Activated naive CD4-positive, alpha-beta T cell treated with anti-CD3 and anti-CD28 coated beads, Interleukin-2, amount 10 ng/mL, durations not matched to agents 7 days and 5 days (primary cell): ENCODE measurements around the gene BLOC1S1.
A peak's percentile ranks its signal among the peaks of the same experiment; 100 is the strongest.

ENCODE experiments used
- CTCF ChIA-PET: fragments of 350-600 bp; sonication (Branson Sonifier 250); formaldehyde crosslinking; loops from one replicate; lab custom pipeline; 2021; ENCODE audit warnings: antibody characterized with exemption; lab: Charles Lee
- DNase-seq: peaks from one replicate; pipeline ENCODE4 v3.0.0-alpha.2; 2020
- H3K27ac Mint-ChIP-seq: one replicate; pipeline ENCODE4 v1.8.0; 2021; ENCODE audit warnings: mild to moderate bottlenecking, moderate library complexity, mixed read lengths
- H3K27me3 Mint-ChIP-seq: one replicate; pipeline ENCODE4 v1.8.0; 2021; ENCODE audit warnings: mild to moderate bottlenecking, mixed read lengths
- H3K36me3 Mint-ChIP-seq: one replicate; pipeline ENCODE4 v1.8.0; 2021; ENCODE audit warnings: mixed read lengths
- H3K4me1 Mint-ChIP-seq: one replicate; pipeline ENCODE4 v1.8.0; 2021; ENCODE audit warnings: mixed read lengths
- H3K4me3 Mint-ChIP-seq: one replicate; pipeline ENCODE4 v1.8.0; 2021; ENCODE audit warnings: mild to moderate bottlenecking, moderate library complexity, mixed read lengths
- H3K9me3 Mint-ChIP-seq: one replicate; pipeline ENCODE4 v1.8.0; 2021; ENCODE audit warnings: mixed read lengths

Gene BLOC1S1

GRCh38 chr12:55733021-55733555 lies 17.2 kb downstream of the BLOC1S1 start:
- no peak for DNase-seq
- CTCF ChIA-PET, result interaction anchor here (8.6 kb wide), 1 partner anchor 13 kb away, joined by 166 read pairs; the partner anchor contains the start of genes BLOC1S1 and RDH5
- Mint-ChIP-seq H3K27me3 (no peaks in the 10 kb centered on the region), H3K27ac (no peak overlapping the region), H3K4me3 (no peak overlapping the region), H3K4me1 (peaks cover 37% of the 10 kb centered on the region), H3K9me3 (no peaks in the 10 kb centered on the region), H3K36me3 (no peaks in the 10 kb centered on the region)

- H3K9me3 Mint-ChIP-seq, result no peaks in the 10 kb centered on the region
- H3K27me3 Mint-ChIP-seq, result no peaks in the 10 kb centered on the region
- no peak overlapping the region for H3K4me3 Mint-ChIP-seq
- peaks cover 40% of the 10 kb centered on the region for H3K4me1 Mint-ChIP-seq
- H3K27ac Mint-ChIP-seq, result no peak overlapping the region
- CTCF ChIA-PET, result interaction anchor here (0.6 to 8.6 kb wide), 3 partner anchors 13 to 452 kb away, joined by 3 to 166 read pairs (median 3); partner anchors contain the start of genes BLOC1S1 and RDH5
- no peaks in the 10 kb centered on the region for H3K36me3 Mint-ChIP-seq
- no peak for DNase-seq
Measured at GRCh38 chr12:55733858-55734257, 18.0 kb downstream of the BLOC1S1 start.

GRCh38 chr12:55734595-55734994 lies 18.7 kb downstream of the BLOC1S1 start:
- Mint-ChIP-seq H3K27me3 (peaks cover 1% of the 10 kb centered on the region), H3K27ac (no peak overlapping the region), H3K4me1 (peaks cover 38% of the 10 kb centered on the region), H3K36me3 (no peaks in the 10 kb centered on the region), H3K4me3 (no peak overlapping the region), H3K9me3 (no peaks in the 10 kb centered on the region)
- no peak for DNase-seq
- CTCF ChIA-PET, result interaction anchor here (0.9 to 8.6 kb wide), 2 partner anchors 14 to 78 kb away, joined by 3 to 166 read pairs; partner anchors contain the start of genes BLOC1S1 and RDH5

DNA sequence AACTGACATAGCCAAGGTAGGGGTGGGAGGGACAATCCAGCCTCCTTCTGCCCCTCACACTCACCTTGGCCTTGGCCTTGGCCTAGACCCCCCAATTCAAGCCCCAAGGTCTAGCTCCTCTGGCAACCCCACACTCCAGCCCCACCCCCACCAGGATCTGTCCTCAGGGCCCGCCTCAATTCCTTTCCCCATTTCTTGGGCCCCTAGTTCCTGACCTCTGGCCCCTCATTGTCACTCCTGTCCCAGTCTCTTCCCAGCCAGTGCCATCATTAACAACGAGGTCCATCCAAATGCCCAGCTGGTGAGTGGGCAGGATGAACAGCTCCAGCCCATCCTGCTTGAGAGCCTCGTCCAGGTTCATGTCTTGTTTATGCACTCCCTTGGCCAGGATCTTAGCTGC lies 20.2 kb downstream of the BLOC1S1 start:
- CTCF ChIA-PET, result interaction anchor here (2.1 to 8.6 kb wide), 3 partner anchors 12 to 90 kb away, joined by 7 to 166 read pairs (median 18); partner anchors contain the start of genes BLOC1S1 and RDH5
- Mint-ChIP-seq H3K4me3 (no peak overlapping the region), H3K36me3 (no peaks in the 10 kb centered on the region), H3K4me1 (peaks cover 30% of the 10 kb centered on the region), H3K27ac (peak overlapping the region; percentile 58), H3K9me3 (no peaks in the 10 kb centered on the region), H3K27me3 (peaks cover 14% of the 10 kb centered on the region)
- no peak for DNase-seq

- Mint-ChIP-seq H3K27me3 (peaks cover 22% of the 10 kb centered on the region), H3K36me3 (no peaks in the 10 kb centered on the region), H3K27ac (peak overlapping the region; percentile 67), H3K4me1 (peaks cover 34% of the 10 kb centered on the region), H3K4me3 (peak overlapping the region; percentile 73), H3K9me3 (no peaks in the 10 kb centered on the region)
- CTCF ChIA-PET, result interaction anchor here (0.6 to 8.6 kb wide), 17 partner anchors 7 to 304 kb away, joined by 3 to 166 read pairs (median 7); partner anchors contain the start of genes BLOC1S1, CD63 and RDH5
- DNase-seq, result peak; percentile 78
Measured at GRCh38 chr12:55736780-55737580, 21.1 kb downstream of the BLOC1S1 start.

GRCh38 chr12:55737581-55738122 lies 21.8 kb downstream of the BLOC1S1 start:
- peak overlapping the region; percentile 73 for H3K4me3 Mint-ChIP-seq

DNA sequence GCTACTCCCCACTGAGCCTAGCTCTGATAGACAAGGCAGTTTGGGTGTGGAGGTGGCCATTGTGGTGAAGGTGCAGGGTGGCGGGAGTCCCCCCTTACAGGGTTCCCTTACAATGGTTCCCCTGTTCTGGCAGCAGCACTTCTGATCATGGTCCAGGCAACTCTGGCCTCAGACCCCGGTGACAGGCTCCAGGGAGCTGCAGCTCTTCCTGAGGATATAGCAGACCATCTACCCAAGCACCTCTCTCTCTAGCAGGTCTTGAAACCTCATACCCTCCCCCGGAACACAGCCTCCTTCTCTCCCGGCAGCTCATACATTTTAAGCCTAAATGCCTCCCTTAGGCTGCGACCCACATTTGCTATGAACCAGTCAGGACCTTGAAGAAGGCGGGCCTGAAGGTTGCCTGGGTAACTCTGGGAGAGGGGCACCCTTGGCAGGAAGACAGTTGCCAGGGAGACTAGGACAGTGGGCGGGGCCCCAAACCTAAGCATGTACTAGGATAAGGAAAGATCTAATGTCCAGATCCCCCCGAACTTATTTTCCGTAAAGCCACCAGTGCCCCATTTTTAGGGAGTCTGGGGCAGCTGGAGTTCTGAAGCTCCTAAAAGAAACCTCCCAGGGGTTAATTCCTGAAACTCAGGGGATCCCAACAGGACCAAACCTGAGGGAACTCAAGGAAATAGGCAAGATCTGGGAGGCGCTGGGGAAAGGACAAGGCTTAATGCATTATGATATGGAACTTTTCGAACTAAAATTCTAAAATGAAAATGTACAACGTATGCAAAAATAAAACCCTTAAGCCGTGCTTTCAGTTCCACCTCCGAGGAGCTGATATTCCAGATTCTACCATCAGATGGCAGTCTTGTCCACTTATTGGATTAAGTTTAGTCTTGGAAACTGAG lies 22.5 kb downstream of the BLOC1S1 start:
- Mint-ChIP-seq H3K9me3 (no peaks in the 10 kb centered on the region), H3K4me1 (peaks cover 41% of the 10 kb centered on the region), H3K27ac (peak overlapping the region; percentile 78), H3K36me3 (no peaks in the 10 kb centered on the region), H3K27me3 (peaks cover 32% of the 10 kb centered on the region), H3K4me3 (peak overlapping the region; percentile 73)
- CTCF ChIA-PET, result interaction anchor here (0.6 to 8.6 kb wide), 52 partner anchors 9 to 726 kb away, joined by 3 to 166 read pairs (median 5); partner anchors contain the start of genes BLOC1S1, CD63, ESYT1 and ORMDL2
- peak; percentile 90 for DNase-seq

More at GRCh38 chr12:55737581-55738122, 21.8 kb downstream of the BLOC1S1 start:
- Mint-ChIP-seq H3K36me3 (no peaks in the 10 kb centered on the region), H3K27ac (peak overlapping the region; percentile 67), H3K27me3 (peaks cover 28% of the 10 kb centered on the region), H3K9me3 (no peaks in the 10 kb centered on the region), H3K4me1 (peaks cover 38% of the 10 kb centered on the region)
- CTCF ChIA-PET, result interaction anchor here (0.6 to 8.6 kb wide), 39 partner anchors 8 to 468 kb away, joined by 3 to 166 read pairs (median 6); partner anchors contain the start of genes BLOC1S1, CD63, ESYT1 and ORMDL2
- DNase-seq, result no peak

- Mint-ChIP-seq H3K36me3 (no peaks in the 10 kb centered on the region), H3K4me3 (peak overlapping the region; percentile 73), H3K27ac (no peak overlapping the region), H3K4me1 (peaks cover 47% of the 10 kb centered on the region), H3K27me3 (peaks cover 39% of the 10 kb centered on the region), H3K9me3 (no peaks in the 10 kb centered on the region)
- DNase-seq, result no peak
- CTCF ChIA-PET, result interaction anchor here (0.6 to 8.6 kb wide), 43 partner anchors 9 to 725 kb away, joined by 3 to 166 read pairs (median 5); partner anchors contain the start of genes BLOC1S1, CD63, ORMDL2 and PA2G4
Measured at GRCh38 chr12:55739025-55739378, 23.2 kb downstream of the BLOC1S1 start.

GRCh38 chr12:55741931-55742680 lies 26.3 kb downstream of the BLOC1S1 start:
- H3K4me1 Mint-ChIP-seq, result peaks cover 62% of the 10 kb centered on the region
- no peak for DNase-seq
- peak overlapping the region; percentile 81 for H3K4me3 Mint-ChIP-seq
- H3K27ac Mint-ChIP-seq, result no peak overlapping the region
- CTCF ChIA-PET, result interaction anchor here (0.8 to 1.4 kb wide), 4 partner anchors 11 to 198 kb away, joined by 3 to 8 read pairs (median 4); no protein-coding TSS in a partner anchor
- no peaks in the 10 kb centered on the region for H3K9me3 Mint-ChIP-seq
- peaks cover 48% of the 10 kb centered on the region for H3K27me3 Mint-ChIP-seq
- peaks cover 3% of the 10 kb centered on the region for H3K36me3 Mint-ChIP-seq

DNA sequence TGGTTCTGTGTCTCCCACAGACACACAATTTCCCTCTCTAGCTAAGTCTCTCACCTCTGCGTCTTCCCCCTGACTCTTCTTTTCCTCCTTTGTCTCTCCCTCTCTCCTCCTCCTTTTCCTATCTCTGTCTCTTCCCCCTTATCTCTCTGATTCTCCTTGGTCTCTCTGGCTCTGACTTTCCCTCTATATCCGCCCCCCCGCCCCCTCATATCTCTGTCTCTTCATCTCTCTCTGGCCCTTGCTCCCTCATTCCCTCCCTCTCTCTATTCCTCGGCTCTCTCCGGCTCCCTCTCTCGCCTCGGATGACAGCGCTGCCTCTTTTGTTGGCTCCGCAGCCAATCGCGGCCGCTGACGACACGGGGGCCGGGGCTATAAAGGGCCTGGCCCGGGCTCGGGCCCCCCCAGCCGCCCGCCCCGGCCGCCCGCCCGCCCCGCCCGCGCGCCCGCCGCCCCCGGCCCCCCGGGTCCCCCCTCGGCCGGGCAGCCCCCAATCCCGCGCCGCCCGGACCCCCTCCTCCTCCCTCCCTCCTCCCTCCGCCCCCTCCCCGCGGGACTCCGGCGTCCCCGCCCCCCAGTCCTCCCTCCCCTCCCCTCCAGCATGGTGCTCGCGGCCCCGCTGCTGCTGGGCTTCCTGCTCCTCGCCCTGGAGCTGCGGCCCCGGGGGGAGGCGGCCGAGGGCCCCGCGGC lies 27.0 kb downstream of the BLOC1S1 start, which contains the start of gene GDF11:
Gene GDF11 (plus strand): TSS at position 404 of the 687 bp plus-strand sequence. CDS start 195 bp downstream, at position 599.
- CTCF ChIA-PET, result interaction anchor here (0.8 to 2.6 kb wide), 8 partner anchors 10 to 197 kb away, joined by 3 to 12 read pairs (median 7); no protein-coding TSS in a partner anchor
- peaks cover 3% of the 10 kb centered on the region for H3K36me3 Mint-ChIP-seq
- no peaks in the 10 kb centered on the region for H3K9me3 Mint-ChIP-seq
- H3K27me3 Mint-ChIP-seq, result peaks cover 48% of the 10 kb centered on the region
- H3K27ac Mint-ChIP-seq, result peak within 1 kb of the TSS; percentile 78
- peak; percentile 87 for DNase-seq
- peaks cover 54% of the 10 kb centered on the region for H3K4me1 Mint-ChIP-seq
- H3K4me3 Mint-ChIP-seq, result peak within 1 kb of the TSS; percentile 91

- Mint-ChIP-seq H3K4me3 (peak overlapping the region; percentile 91), H3K4me1 (peaks cover 49% of the 10 kb centered on the region), H3K27me3 (peaks cover 48% of the 10 kb centered on the region), H3K27ac (peak overlapping the region; percentile 78), H3K9me3 (no peaks in the 10 kb centered on the region), H3K36me3 (peaks cover 4% of the 10 kb centered on the region)
- CTCF ChIA-PET, result interaction anchor here (1.0 to 2.6 kb wide), 7 partner anchors 11 to 230 kb away, joined by 3 to 12 read pairs (median 4); partner anchors contain the start of genes BLOC1S1, RAB5B and RDH5
- peak; percentile 67 for DNase-seq
Measured at GRCh38 chr12:55743406-55744339, 27.8 kb downstream of the BLOC1S1 start.
